Retinal pigment epithelial cell (primary cell): ENCODE results near the gene NAPB.

ENCODE experiments used
- DNase-seq: peaks from one replicate; pipeline ENCODE4 v3.0.0-alpha.2; 2010; ENCODE audit warnings: low read depth
- H3K4me3 ChIP-seq: 2 replicates; pipeline ENCODE4 v1.5.1; 2011; ENCODE audit warnings: mild to moderate bottlenecking, low read length, control low read depth, moderate library complexity
- TF ChIP-seq, protein P1 (sequence below): conservative IDR thresholded peaks from 2 replicates; pipeline ENCODE4 v1.5.1; 2011; ENCODE audit warnings: low read depth, low read length, control low read depth, inconsistent platforms

NAPB gene

DNA sequence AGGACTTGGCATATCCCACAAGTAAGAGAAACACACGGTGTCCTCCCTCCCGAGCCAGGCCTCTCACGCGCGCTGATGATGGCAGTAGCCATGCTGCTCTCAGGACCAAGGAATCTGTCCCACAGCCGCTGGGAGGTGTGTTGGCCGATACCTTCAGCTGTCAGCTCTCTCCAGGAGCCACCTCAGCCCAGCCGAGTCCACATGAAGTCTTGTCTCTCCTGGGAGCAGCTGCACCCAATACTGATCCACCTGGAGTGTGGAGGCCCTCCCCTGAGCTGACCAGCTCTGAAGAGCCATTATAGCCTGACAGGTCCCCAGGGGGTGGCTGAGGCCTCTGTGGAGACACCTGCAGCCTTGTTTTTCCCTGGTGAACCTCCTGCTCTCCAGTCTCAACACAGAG, 94.5 kb downstream of the NAPB start:
- TF ChIP-seq, protein P1, sequence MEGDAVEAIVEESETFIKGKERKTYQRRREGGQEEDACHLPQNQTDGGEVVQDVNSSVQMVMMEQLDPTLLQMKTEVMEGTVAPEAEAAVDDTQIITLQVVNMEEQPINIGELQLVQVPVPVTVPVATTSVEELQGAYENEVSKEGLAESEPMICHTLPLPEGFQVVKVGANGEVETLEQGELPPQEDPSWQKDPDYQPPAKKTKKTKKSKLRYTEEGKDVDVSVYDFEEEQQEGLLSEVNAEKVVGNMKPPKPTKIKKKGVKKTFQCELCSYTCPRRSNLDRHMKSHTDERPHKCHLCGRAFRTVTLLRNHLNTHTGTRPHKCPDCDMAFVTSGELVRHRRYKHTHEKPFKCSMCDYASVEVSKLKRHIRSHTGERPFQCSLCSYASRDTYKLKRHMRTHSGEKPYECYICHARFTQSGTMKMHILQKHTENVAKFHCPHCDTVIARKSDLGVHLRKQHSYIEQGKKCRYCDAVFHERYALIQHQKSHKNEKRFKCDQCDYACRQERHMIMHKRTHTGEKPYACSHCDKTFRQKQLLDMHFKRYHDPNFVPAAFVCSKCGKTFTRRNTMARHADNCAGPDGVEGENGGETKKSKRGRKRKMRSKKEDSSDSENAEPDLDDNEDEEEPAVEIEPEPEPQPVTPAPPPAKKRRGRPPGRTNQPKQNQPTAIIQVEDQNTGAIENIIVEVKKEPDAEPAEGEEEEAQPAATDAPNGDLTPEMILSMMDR = no peak
- no peak overlapping the region for H3K4me3 ChIP-seq
- DNase-seq = no peak

DNA sequence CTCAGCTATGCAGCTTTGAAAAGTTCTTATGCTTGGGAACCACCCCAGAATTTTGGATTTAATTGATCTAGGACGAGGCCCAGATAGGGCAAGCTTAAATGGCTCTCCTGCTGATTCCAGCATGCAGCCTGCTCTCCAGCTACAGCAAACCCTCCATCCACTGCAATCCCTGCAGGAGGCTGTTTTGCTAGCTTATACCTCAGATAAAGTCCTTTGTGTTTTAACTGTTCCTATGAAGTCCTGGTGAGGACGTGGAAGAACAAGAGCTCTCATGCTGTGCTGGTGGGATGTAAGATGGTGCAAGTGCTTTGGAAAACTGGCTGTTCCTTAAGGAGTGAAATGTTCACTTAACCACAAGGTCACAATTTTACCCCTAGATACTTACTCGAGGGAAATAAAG, 96.2 kb downstream of the NAPB start:
- TF ChIP-seq, protein P1 = no peak
- DNase-seq = no peak
- no peak overlapping the region for H3K4me3 ChIP-seq
